Measurements from ENCODE around the gene RFX8. TPM values are rescaled to one million over a fixed set of nuclear protein-coding genes. Genes with fewer than 3 reads are reported as not detected.

RFX8 gene
- total and polyA plus RNA-seq, 2 of the 4 experiments (the other 2 are of a cell fraction): 2.9 to 5.3 TPM

GRCh38 chr2:101402630-101403029 is 72.3 kb downstream of the RFX8 start:
- POLR2A ChIA-PET (ENCODE audit: unreplicated experiment): no interaction called here

More at GRCh38 chr2:101402630-101403029, 72.3 kb downstream of the RFX8 start:
- Histone ChIP-seq H2AK9ac (replicated peaks; ENCODE audit: low read depth, low read length, poor library complexity) (no peak overlapping the region), H3K14ac (replicated peaks; ENCODE audit: low read depth, low read length) (no peak overlapping the region), H3K4ac (ENCODE audit: low read depth, low read length) (no peak overlapping the region), H3K4me1 (ENCODE audit: control insufficient read depth, insufficient read depth, low read length) (peaks cover 4% of the 10 kb centered on the region), H3K36me3 (ENCODE audit: control insufficient read depth, insufficient read depth, low read length) (no peaks in the 10 kb centered on the region), H3K9me3 (ENCODE audit: control insufficient read depth, insufficient read depth, low read length) (no peaks in the 10 kb centered on the region), H3K23ac (ENCODE audit: low read depth, low read length) (no peak overlapping the region), H3K4me2 (ENCODE audit: low read depth, low read length) (no peak overlapping the region), H3K27ac (ENCODE audit: insufficient read depth, low read length) (no peak overlapping the region), H2BK20ac (ENCODE audit: low read depth, low read length) (no peak overlapping the region), H3K9me1 (ENCODE audit: insufficient read depth, low read length) (peaks cover 3% of the 10 kb centered on the region), H2AK5ac (ENCODE audit: low read depth, low read length) (no peak overlapping the region), H4K8ac (ENCODE audit: low read depth in 2 of 2, low read length in 2 of 2) (no peak overlapping the region), H3K9ac (ENCODE audit: low read depth, low read length) (no peak overlapping the region), H4K91ac (ENCODE audit: insufficient read depth, low read depth, low read length) (no peak overlapping the region), H2AFZ (replicated peaks; ENCODE audit: low read length, poor library complexity) (no peak overlapping the region), H3K79me1 (ENCODE audit: low read depth in 1 of 2, low read length in 2 of 2) (no peaks in the 10 kb centered on the region), H3K56ac (ENCODE audit: extremely low read depth, insufficient read depth, low read length) (no peak overlapping the region), H3K27me3 (ENCODE audit: control insufficient read depth, insufficient read depth, low read length) (no peaks in the 10 kb centered on the region), H3K18ac (ENCODE audit: low read depth, low read length) (no peak overlapping the region), H4K5ac (ENCODE audit: low read depth, low read length) (no peak overlapping the region), H4K20me1 (ENCODE audit: insufficient read depth, low read length) (no peaks in the 10 kb centered on the region), H3K4me3 (ENCODE audit: insufficient read depth, low read depth, low read length) (no peak overlapping the region), H2BK15ac (ENCODE audit: low read depth, low read length) (no peak overlapping the region), H2BK120ac (ENCODE audit: low read depth, low read length) (no peak overlapping the region), H2BK5ac (ENCODE audit: low read depth, low read length, poor library complexity, severe bottlenecking) (no peak overlapping the region)
- TF ChIP-seq MAZ (IDR thresholded peaks at IDR 0.05; ENCODE audit: borderline replicate concordance, low read depth, low read length) (no peak), MAFK (IDR thresholded peaks at IDR 0.05; ENCODE audit: low read depth, low read length) (no peak), ELK1 (IDR thresholded peaks at IDR 0.05; ENCODE audit: borderline replicate concordance, low read depth, low read length) (no peak), MXI1 (IDR thresholded peaks at IDR 0.05; ENCODE audit: borderline replicate concordance, low read depth, low read length) (no peak), CHD1 (IDR thresholded peaks at IDR 0.05; ENCODE audit: low read depth, low read length) (no peak), RFX5 (IDR thresholded peaks at IDR 0.05; ENCODE audit: low read depth, low read length) (no peak), CEBPB (IDR thresholded peaks at IDR 0.05; ENCODE audit: low read depth, low read length) (no peak)
- TF ChIP-seq, protein P1, sequence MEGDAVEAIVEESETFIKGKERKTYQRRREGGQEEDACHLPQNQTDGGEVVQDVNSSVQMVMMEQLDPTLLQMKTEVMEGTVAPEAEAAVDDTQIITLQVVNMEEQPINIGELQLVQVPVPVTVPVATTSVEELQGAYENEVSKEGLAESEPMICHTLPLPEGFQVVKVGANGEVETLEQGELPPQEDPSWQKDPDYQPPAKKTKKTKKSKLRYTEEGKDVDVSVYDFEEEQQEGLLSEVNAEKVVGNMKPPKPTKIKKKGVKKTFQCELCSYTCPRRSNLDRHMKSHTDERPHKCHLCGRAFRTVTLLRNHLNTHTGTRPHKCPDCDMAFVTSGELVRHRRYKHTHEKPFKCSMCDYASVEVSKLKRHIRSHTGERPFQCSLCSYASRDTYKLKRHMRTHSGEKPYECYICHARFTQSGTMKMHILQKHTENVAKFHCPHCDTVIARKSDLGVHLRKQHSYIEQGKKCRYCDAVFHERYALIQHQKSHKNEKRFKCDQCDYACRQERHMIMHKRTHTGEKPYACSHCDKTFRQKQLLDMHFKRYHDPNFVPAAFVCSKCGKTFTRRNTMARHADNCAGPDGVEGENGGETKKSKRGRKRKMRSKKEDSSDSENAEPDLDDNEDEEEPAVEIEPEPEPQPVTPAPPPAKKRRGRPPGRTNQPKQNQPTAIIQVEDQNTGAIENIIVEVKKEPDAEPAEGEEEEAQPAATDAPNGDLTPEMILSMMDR (conservative IDR thresholded peaks at IDR 0.05; ENCODE audit: low read depth, low read length): no peak
- DNase-seq: no peak
- CTCF ChIA-PET: interaction anchor here (1.2 kb wide), 1 partner anchor 16 kb away, joined by 5 read pairs; no protein-coding TSS in a partner anchor
- dilution Hi-C loops (cut with HindIII; ENCODE audit: low sequenced_read_pairs, unreplicated experiment): no loop called here
- BruUV-seq (replicated peaks): no TSS peak
- in situ Hi-C loops (cut with MboI; ENCODE audit: low sequenced_read_pairs): loop anchor here (10.0 kb wide), 1 partner anchor 432 kb away; no protein-coding TSS in a partner anchor
- ATAC-seq (ENCODE audit: low read depth): no peak
- no CpG with 5 or more reads among the region's 6 CpGs for WGBS, 2 experiments (ENCODE audit: extremely low coverage in 2 of 2, insufficient read length in 1 of 2)
- intact Hi-C loops (cut with micrococcal nuclease): no loop called here

Measured in IMR-90 (cell line).